SK-N-SH (cell line): ENCODE measurements around the gene LINS1. TPM values are rescaled to one million over a fixed set of nuclear protein-coding genes. Genes with fewer than 3 reads are reported as not detected.

Experiments used
- CTCF ChIA-PET: fragments of 300-600, 350-600 bp; formaldehyde crosslinking; extraction: SDS; loops from one replicate; lab custom pipeline; 2021; lab: Yijun Ruan, JAX
- POLR2A ChIA-PET: fragments of 350-600 bp; sonication (Branson Sonifier 250); formaldehyde crosslinking; extraction: SDS; loops from one replicate; lab custom pipeline; 2020; ENCODE audit warnings: antibody characterized with exemption, inconsistent platforms; lab: Yijun Ruan, JAX
- DNase-seq: peaks from one replicate; pipeline ENCODE4 v3.0.0; 2012
- H2AFZ ChIP-seq: fragments of 200-600 bp; sonication (generic); 2 replicates; pipeline ENCODE4 v1.8.1; 2016; ENCODE audit warnings: antibody characterized with exemption, mild to moderate bottlenecking, low read depth
- H3F3A ChIP-seq: fragments of 200-600 bp; sonication (generic); replicated peaks from 2 replicates; pipeline ENCODE3; 2016; ENCODE audit warnings: antibody characterized with exemption, mild to moderate bottlenecking; ENCODE audit not compliant: insufficient read depth
- H3K27ac ChIP-seq, 2 experiments: fragments of 200-500 bp in 1 of 2; fragments of 200-600 bp in 1 of 2; sonication (Bioruptor generic) in 1 of 2; sonication (generic), shearing (Covaris generic) in 1 of 2; 2 replicates each; pipeline versions ENCODE4 v1.5.1 to v1.6.1; 2014 to 2016; ENCODE audit warnings: low read depth in 2 of 2, inconsistent platforms in 1 of 2, low read length in 1 of 2, mild to moderate bottlenecking in 1 of 2, mixed read lengths in 1 of 2
- H3K27me3 ChIP-seq: fragments of 200-600 bp; sonication (generic), shearing (Covaris generic); 2 replicates; pipeline ENCODE4 v1.6.1; 2016; ENCODE audit warnings: mixed run types; ENCODE audit not compliant: insufficient read depth
- H3K36me3 ChIP-seq, 2 experiments: fragments of 200-500 bp in 1 of 2; fragments of 200-600 bp in 1 of 2; sonication (Bioruptor generic) in 1 of 2; sonication (generic) in 1 of 2; replicated peaks in 1 of 2; 2 replicates each; pipeline versions ENCODE3 to v1.5.1; 2014 to 2016; ENCODE audit warnings: low read length in 1 of 2, mild to moderate bottlenecking in 1 of 2; ENCODE audit not compliant: insufficient read depth in 2 of 2, control insufficient read depth in 1 of 2
- H3K4me1 ChIP-seq, 2 experiments: fragments of 200-500 bp in 1 of 2; fragments of 200-600 bp in 1 of 2; sonication (Bioruptor generic) in 1 of 2; sonication (generic), shearing (Covaris generic) in 1 of 2; 2 replicates each; pipeline versions ENCODE4 v1.5.1 to v1.6.1; 2014 to 2016; ENCODE audit warnings: low read depth in 1 of 2, low read length in 1 of 2, mixed run types in 1 of 2; ENCODE audit not compliant: insufficient read depth in 2 of 2, control insufficient read depth in 1 of 2
- H3K4me2 ChIP-seq: fragments of 200-600 bp; sonication (generic), shearing (Covaris generic); 2 replicates; pipeline ENCODE4 v1.6.1; 2017; ENCODE audit warnings: mixed run types
- H3K4me3 ChIP-seq, 2 experiments: fragments of 200-500 bp in 1 of 2; fragments of 200-600 bp in 1 of 2; sonication (Bioruptor generic) in 1 of 2; sonication (generic), shearing (Covaris generic) in 1 of 2; 2 replicates each; pipeline versions ENCODE4 v1.5.1 to v1.8.1; 2014 to 2016; ENCODE audit warnings: low read depth in 2 of 2, inconsistent platforms in 1 of 2, low read length in 1 of 2, mild to moderate bottlenecking in 1 of 2, mixed read lengths in 1 of 2, moderate library complexity in 1 of 2
- H3K79me2 ChIP-seq: fragments of 200-600 bp; sonication (generic); 2 replicates; pipeline ENCODE4 v1.8.1; 2017; ENCODE audit warnings: mild to moderate bottlenecking; ENCODE audit not compliant: insufficient read depth
- H3K9ac ChIP-seq: fragments of 200-600 bp; sonication (generic); 2 replicates; pipeline ENCODE4 v1.6.1; 2017; ENCODE audit warnings: mixed run types
- H3K9me2 ChIP-seq: fragments of 200-600 bp; sonication (generic); 2 replicates; pipeline ENCODE4 v1.6.1; 2017; ENCODE audit warnings: mixed run types
- H3K9me3 ChIP-seq: fragments of 200-600 bp; sonication (generic); 2 replicates; pipeline ENCODE4 v1.6.1; 2017; ENCODE audit warnings: mixed run types, mild to moderate bottlenecking, moderate library complexity
- H4K20me1 ChIP-seq: fragments of 200-600 bp; sonication (generic); 2 replicates; pipeline ENCODE4 v1.6.1; 2017; ENCODE audit warnings: mild to moderate bottlenecking, mixed run types; ENCODE audit not compliant: insufficient read depth
- CTCF ChIP-seq: fragments of 200-600 bp; sonication (generic); IDR thresholded peaks from 2 replicates; pipeline ENCODE4 v1.6.1; 2017; ENCODE audit warnings: antibody characterized with exemption, mild to moderate bottlenecking, moderate library complexity
- EP300 ChIP-seq, 2 experiments: IDR thresholded peaks; 2 replicates each; pipeline versions ENCODE4 v1.4.0 to v1.6.1; 2012; ENCODE audit warnings: borderline replicate concordance in 1 of 2, low read depth in 1 of 2, low read length in 1 of 2
- EZH2phosphoT487 ChIP-seq: fragments of 200-600 bp; sonication (generic); IDR thresholded peaks from 2 replicates; pipeline ENCODE4 v1.6.1; 2017; ENCODE audit warnings: low read depth, mixed run types, mild to moderate bottlenecking, antibody characterized with exemption, moderate library complexity, borderline replicate concordance
- FOXJ3 ChIP-seq: sonication (generic); formaldehyde crosslinking; IDR thresholded peaks from 2 replicates; pipeline ENCODE4 v1.5.1; 2020; ENCODE audit warnings: mild to moderate bottlenecking, missing genetic modification reagents
- FOXM1 ChIP-seq: IDR thresholded peaks from 2 replicates; pipeline ENCODE4 v1.4.0; 2012; ENCODE audit warnings: low read depth, mild to moderate bottlenecking
- JUND ChIP-seq: IDR thresholded peaks from 2 replicates; pipeline ENCODE4 v1.4.0; 2012
- MAX ChIP-seq: IDR thresholded peaks from 2 replicates; pipeline ENCODE4 v1.4.0; 2012; ENCODE audit warnings: low read depth
- MEF2A ChIP-seq: IDR thresholded peaks from 2 replicates; pipeline ENCODE4 v1.4.0; 2012; ENCODE audit warnings: low read depth, borderline replicate concordance
- MXI1 ChIP-seq: IDR thresholded peaks from 2 replicates; pipeline ENCODE4 v1.6.1; 2012; ENCODE audit warnings: mild to moderate bottlenecking, low read depth, low read length, improper control_type of control experiment
- NRF1 ChIP-seq: IDR thresholded peaks from 2 replicates; pipeline ENCODE4 v1.6.1; 2012; ENCODE audit warnings: low read depth, mild to moderate bottlenecking, low read length
- RAD21 ChIP-seq: IDR thresholded peaks from 2 replicates; pipeline ENCODE4 v1.6.1; 2012; ENCODE audit warnings: mild to moderate bottlenecking, low read length
- RFX5 ChIP-seq: IDR thresholded peaks from 2 replicates; pipeline ENCODE4 v1.6.1; 2012; ENCODE audit warnings: mild to moderate bottlenecking, improper control_type of control experiment, low read length
- SIN3A ChIP-seq: IDR thresholded peaks from 2 replicates; pipeline ENCODE4 v1.6.1; 2012; ENCODE audit warnings: low read depth, mild to moderate bottlenecking, low read length, moderate library complexity, borderline replicate concordance
- SMC3 ChIP-seq: IDR thresholded peaks from 2 replicates; pipeline ENCODE4 v1.6.1; 2012; ENCODE audit warnings: low read depth, low read length, improper control_type of control experiment
- TCF12 ChIP-seq: IDR thresholded peaks from 2 replicates; pipeline ENCODE4 v1.4.0; 2012
- USF1 ChIP-seq: IDR thresholded peaks from 2 replicates; pipeline ENCODE4 v1.4.0; 2012; ENCODE audit warnings: low read depth, borderline replicate concordance
- YY1 ChIP-seq: IDR thresholded peaks from 2 replicates; pipeline ENCODE4 v1.4.0; 2012; ENCODE audit warnings: low read depth, mild to moderate bottlenecking
- ZBTB33 ChIP-seq: IDR thresholded peaks from 2 replicates; pipeline ENCODE4 v1.4.0; 2012; ENCODE audit warnings: low read depth, borderline replicate concordance
- WGBS: methylation state at CpG from one replicate; pipeline ENCODE4 v1.1.6; 2017; ENCODE audit warnings: low lambda C conversion rate; 5-methylcytosine and 5-hydroxymethylcytosine counted together
- polyA plus RNA-seq, 3 experiments: library from polyadenylated mRNA; depleted of rRNA; stranded (reverse); fragments of >200 nt; gene quantifications; 2 replicates each; pipeline ENCODE4 v1.2.3, GENCODE V29; 2012
- TF ChIP-seq, protein P1 (sequence below): IDR thresholded peaks from 2 replicates; pipeline ENCODE4 v1.6.1; 2012; ENCODE audit warnings: mild to moderate bottlenecking, low read depth, low read length, moderate library complexity

Gene LINS1
- polyA plus RNA-seq, 1 of the 3 experiments (the other 2 are of a cell fraction), result 5.0 TPM

DNA sequence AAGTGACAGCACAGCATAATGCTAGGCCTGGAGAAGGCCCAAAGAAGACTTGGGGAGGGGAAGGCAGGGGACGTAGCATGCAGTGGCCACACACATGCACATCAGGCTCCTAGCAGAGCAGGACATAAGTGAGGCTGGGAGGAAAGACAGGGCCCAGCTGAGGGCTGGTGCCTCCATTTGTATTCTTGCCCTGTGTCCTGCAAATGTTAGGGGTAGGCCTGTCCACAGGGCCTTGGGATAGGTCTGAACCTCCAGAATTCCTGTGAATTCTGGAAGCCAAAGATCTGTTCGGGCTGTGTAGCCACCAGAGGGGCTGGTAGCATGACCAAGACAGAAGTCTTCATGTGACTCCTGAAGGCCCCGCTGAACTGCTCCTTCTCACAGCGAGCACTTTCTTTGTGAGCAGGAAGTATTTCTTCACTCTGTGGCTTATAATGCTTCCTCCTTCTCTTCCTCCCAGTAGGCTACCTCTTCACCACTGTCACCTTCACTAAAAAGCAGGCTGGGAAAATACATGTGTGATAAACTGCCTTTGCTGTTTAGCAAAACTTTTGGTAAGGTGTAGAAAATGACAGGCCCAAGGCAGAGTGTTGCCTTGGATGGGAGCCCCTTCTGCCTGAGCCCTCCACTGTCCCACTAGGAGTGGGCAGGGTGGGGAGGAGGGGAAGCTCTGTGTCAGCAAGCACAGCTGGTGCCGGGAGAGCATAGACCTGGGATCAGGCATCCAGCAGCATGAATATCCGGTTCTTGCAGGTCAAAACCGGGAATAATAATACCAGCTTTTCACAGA, 81.7 kb downstream of the LINS1 start:
- TF ChIP-seq MXI1 (no peak), SIN3A (no peak), FOXJ3 (CRISPR knock-in tag) (no peak), USF1 (no peak), ZBTB33 (no peak), MEF2A (no peak), YY1 (no peak), JUND (no peak), RAD21 (no peak), EZH2phosphoT487 (no peak), RFX5 (no peak), CTCF (no peak), NRF1 (no peak), TCF12 (no peak), SMC3 (no peak), EP300 (IDR thresholded peaks at IDR 0.05; ENCODE audit: borderline replicate concordance in 1 of 2, low read depth in 1 of 2, low read length in 1 of 2) (no peak), MAX (no peak), FOXM1 (no peak)
- TF ChIP-seq, protein P1, sequence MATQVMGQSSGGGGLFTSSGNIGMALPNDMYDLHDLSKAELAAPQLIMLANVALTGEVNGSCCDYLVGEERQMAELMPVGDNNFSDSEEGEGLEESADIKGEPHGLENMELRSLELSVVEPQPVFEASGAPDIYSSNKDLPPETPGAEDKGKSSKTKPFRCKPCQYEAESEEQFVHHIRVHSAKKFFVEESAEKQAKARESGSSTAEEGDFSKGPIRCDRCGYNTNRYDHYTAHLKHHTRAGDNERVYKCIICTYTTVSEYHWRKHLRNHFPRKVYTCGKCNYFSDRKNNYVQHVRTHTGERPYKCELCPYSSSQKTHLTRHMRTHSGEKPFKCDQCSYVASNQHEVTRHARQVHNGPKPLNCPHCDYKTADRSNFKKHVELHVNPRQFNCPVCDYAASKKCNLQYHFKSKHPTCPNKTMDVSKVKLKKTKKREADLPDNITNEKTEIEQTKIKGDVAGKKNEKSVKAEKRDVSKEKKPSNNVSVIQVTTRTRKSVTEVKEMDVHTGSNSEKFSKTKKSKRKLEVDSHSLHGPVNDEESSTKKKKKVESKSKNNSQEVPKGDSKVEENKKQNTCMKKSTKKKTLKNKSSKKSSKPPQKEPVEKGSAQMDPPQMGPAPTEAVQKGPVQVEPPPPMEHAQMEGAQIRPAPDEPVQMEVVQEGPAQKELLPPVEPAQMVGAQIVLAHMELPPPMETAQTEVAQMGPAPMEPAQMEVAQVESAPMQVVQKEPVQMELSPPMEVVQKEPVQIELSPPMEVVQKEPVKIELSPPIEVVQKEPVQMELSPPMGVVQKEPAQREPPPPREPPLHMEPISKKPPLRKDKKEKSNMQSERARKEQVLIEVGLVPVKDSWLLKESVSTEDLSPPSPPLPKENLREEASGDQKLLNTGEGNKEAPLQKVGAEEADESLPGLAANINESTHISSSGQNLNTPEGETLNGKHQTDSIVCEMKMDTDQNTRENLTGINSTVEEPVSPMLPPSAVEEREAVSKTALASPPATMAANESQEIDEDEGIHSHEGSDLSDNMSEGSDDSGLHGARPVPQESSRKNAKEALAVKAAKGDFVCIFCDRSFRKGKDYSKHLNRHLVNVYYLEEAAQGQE, result no peak
- Histone ChIP-seq H3K9me2 (no peaks in the 10 kb centered on the region), H3K27ac (no peak overlapping the region), H3K4me3 (no peak overlapping the region), H4K20me1 (no peaks in the 10 kb centered on the region), H3F3A (no peaks in the 10 kb centered on the region), H3K9ac (no peak overlapping the region), H3K36me3 (no peaks in the 10 kb centered on the region), H3K4me2 (no peak overlapping the region), H2AFZ (no peak overlapping the region), H3K27me3 (no peaks in the 10 kb centered on the region), H3K79me2 (no peaks in the 10 kb centered on the region), H3K4me1 (no peaks in the 10 kb centered on the region), H3K9me3 (no peaks in the 10 kb centered on the region)
- ChIA-PET POLR2A (no interaction called here), CTCF (interaction anchor here (1.4 kb wide), 1 partner anchor 170 kb away, joined by 5 read pairs; no protein-coding TSS in a partner anchor)
- no peak for DNase-seq
- 26% methylated on average over 7 of the region's 7 CpGs for WGBS
